SK-N-SH (cell line): ENCODE measurements around the gene USPL1.

Experiments
- EP300 ChIP-seq, 2 experiments: IDR thresholded peaks; 2 replicates each; pipeline versions ENCODE4 v1.4.0 to v1.6.1; 2012; ENCODE audit warnings: borderline replicate concordance in 1 of 2, low read depth in 1 of 2, low read length in 1 of 2
- POLR2AphosphoS5 ChIP-seq: IDR thresholded peaks from 2 replicates; pipeline ENCODE4 v1.6.1; 2012; ENCODE audit warnings: low read depth, low read length
- YY1 ChIP-seq: IDR thresholded peaks from 2 replicates; pipeline ENCODE4 v1.4.0; 2012; ENCODE audit warnings: low read depth, mild to moderate bottlenecking
- TF ChIP-seq, protein P1 (sequence below): fragments of 200-600 bp; sonication (generic); IDR thresholded peaks from 2 replicates; pipeline ENCODE4 v1.6.1; 2017; ENCODE audit warnings: antibody characterized with exemption, mild to moderate bottlenecking, moderate library complexity
- TF ChIP-seq, protein P2 (sequence below): IDR thresholded peaks from 2 replicates; pipeline ENCODE4 v1.6.1; 2012; ENCODE audit warnings: mild to moderate bottlenecking, low read depth, low read length, moderate library complexity

DNA sequence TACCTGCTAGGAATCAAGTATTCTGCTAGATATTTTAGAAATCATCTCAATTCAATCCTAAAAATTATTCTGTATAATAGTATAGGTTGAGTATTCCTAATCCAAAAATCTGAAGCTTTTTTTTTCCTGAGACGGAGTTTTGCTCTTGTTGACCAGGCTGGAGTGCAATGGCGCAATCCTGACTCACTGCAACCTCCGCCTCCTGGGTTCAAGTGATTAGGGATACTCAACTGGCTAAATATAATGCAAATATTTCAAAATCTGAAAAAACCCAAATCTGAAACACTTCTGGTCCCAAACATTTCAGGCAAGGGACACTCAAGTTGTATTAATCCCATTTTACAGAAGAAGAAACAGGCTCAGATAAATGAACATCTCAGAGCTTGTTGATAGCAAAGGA lies 17.2 kb upstream of the USPL1 start:
- TF ChIP-seq EP300 (IDR thresholded peaks at IDR 0.05; ENCODE audit: borderline replicate concordance in 1 of 2, low read depth in 1 of 2, low read length in 1 of 2), result no peak
- TF ChIP-seq, protein P1, sequence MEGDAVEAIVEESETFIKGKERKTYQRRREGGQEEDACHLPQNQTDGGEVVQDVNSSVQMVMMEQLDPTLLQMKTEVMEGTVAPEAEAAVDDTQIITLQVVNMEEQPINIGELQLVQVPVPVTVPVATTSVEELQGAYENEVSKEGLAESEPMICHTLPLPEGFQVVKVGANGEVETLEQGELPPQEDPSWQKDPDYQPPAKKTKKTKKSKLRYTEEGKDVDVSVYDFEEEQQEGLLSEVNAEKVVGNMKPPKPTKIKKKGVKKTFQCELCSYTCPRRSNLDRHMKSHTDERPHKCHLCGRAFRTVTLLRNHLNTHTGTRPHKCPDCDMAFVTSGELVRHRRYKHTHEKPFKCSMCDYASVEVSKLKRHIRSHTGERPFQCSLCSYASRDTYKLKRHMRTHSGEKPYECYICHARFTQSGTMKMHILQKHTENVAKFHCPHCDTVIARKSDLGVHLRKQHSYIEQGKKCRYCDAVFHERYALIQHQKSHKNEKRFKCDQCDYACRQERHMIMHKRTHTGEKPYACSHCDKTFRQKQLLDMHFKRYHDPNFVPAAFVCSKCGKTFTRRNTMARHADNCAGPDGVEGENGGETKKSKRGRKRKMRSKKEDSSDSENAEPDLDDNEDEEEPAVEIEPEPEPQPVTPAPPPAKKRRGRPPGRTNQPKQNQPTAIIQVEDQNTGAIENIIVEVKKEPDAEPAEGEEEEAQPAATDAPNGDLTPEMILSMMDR, result no peak
- TF ChIP-seq, protein P2, sequence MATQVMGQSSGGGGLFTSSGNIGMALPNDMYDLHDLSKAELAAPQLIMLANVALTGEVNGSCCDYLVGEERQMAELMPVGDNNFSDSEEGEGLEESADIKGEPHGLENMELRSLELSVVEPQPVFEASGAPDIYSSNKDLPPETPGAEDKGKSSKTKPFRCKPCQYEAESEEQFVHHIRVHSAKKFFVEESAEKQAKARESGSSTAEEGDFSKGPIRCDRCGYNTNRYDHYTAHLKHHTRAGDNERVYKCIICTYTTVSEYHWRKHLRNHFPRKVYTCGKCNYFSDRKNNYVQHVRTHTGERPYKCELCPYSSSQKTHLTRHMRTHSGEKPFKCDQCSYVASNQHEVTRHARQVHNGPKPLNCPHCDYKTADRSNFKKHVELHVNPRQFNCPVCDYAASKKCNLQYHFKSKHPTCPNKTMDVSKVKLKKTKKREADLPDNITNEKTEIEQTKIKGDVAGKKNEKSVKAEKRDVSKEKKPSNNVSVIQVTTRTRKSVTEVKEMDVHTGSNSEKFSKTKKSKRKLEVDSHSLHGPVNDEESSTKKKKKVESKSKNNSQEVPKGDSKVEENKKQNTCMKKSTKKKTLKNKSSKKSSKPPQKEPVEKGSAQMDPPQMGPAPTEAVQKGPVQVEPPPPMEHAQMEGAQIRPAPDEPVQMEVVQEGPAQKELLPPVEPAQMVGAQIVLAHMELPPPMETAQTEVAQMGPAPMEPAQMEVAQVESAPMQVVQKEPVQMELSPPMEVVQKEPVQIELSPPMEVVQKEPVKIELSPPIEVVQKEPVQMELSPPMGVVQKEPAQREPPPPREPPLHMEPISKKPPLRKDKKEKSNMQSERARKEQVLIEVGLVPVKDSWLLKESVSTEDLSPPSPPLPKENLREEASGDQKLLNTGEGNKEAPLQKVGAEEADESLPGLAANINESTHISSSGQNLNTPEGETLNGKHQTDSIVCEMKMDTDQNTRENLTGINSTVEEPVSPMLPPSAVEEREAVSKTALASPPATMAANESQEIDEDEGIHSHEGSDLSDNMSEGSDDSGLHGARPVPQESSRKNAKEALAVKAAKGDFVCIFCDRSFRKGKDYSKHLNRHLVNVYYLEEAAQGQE, result no peak
- TF ChIP-seq POLR2AphosphoS5, result no peak
- TF ChIP-seq YY1, result no peak
